GM18517 (cell line): Measurements from ENCODE around the gene PHAF1.
A peak's percentile ranks its signal among the peaks of the same experiment; 100 is the strongest.

ENCODE experiments used
- ATAC-seq: cut with Tn5 transposase; IDR thresholded peaks from one replicate; pipeline ENCODE4 v1.9.1; 2021; ENCODE audit warnings: mild to moderate bottlenecking, moderate library complexity; ENCODE audit not compliant: unreplicated experiment

Gene PHAF1

DNA sequence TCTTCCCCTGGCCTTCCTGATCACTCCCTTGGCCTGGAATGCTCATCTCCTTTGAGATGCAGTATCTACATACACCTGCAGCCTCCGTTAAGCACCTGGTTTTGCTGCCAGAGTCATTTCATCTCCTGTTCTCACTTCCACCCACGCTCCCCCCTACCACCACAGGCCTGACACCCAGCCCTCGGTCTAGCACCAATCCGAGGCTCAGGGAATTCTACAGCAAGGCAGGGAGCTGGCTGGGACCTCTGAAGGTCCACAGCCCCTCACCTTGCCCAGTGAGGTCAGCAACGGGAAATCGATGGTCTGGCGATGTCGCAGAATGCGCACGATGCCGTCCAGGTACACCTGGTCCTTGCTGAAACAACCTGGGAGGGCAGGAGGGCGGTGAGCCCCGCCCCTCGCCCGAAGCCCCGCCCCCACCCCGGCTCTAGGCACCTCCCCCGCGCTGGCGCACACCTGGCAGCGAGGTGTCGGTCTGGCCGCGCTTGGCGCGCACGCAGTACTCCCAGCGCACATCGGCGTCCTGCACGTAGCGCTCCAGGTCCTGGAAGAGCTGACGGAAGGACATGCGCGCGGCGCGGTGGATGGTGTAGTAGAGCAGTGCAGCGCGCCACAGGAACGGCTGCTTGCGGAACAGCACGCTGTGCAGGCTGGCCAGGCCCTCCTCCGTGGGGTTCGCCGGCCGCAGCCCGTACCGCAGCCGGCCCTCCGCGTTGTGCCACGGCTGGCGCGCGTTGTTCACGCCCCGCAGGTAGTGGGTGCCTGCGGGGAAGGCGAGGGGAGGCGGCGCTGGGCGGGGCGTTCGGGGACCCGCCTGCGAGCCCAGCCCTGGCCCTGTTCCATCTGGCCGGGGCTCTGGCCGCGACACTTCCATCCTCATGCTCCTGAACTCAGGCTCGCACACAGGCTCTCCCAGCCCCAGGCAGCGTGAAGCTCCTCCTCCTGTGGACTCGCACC is 68.3 kb downstream of the PHAF1 start:
- no peak for ATAC-seq

DNA sequence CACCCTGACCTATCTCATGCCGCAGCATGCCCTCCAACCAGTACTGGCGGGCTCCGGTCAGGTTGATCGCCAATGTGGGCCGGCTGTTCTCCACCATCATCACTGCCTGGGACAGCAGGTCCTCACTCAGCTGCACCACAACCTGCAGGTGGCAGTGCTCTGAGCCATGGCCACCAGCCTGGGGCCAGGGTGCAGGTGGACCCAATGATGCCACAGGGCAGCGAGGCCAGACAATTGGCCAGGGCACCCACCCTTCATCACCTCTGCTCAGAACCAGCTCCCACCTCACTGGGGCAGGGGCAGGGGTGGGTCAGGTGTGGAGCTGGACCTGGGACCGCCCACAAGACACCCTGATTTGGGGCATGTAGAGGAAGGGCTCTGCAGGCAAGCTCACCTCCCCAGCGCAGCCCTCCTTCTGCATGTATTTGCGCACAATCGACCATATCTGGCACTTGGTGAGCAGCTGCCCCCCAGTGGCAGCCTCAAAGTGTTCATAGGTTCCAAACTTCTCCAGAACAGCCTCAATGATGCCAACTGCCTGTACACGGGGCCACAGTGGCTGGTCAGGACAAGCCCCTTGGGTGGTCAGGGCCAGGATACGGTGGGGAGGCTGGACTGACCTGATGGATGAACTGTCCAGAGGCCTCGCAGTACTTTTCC is 69.8 kb downstream of the PHAF1 start:
- no peak for ATAC-seq

GRCh38 chr16:67180166-67180565 is 70.4 kb downstream of the PHAF1 start:
- ATAC-seq, result no peak

DNA sequence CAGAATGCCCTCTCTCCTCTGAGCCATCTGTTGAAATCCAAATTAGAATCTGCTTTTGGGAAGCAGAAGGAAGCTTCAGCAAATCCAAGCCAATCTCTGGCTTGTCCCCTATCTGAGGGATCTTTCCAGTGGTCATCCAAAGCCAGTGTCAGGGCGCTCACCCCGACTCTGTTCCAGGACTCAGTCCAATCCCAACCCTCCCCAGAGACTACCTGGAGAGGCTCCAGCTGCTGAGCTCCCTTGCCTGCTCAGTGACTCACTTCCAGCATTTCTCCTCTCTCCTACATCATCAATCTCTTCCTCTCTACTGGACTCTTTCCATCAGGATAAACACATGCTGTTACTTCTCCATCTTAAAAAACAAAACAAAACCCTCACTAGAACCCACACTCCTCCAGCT is 71.6 kb downstream of the PHAF1 start:
- ATAC-seq, result no peak

DNA sequence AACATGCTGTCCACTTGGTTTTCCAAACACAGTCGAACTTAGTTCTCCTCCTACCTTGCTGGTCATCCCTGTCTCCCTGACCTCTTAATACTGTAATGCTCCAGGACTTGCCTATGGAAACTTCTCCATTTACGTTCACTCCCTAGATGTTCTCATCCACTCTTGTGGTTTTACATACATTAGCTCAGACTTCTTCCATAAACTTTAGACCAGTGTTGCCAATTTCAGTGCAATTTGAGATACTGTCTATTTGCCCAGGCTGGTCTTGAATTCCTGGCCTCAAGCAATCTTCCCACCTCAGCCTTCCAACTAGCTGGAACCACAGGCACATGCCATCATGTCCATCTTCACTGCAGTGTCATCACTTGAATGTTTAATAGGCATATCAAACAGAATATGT is 72.5 kb downstream of the PHAF1 start:
- no peak for ATAC-seq

GRCh38 chr16:67183284-67183626 is 73.5 kb downstream of the PHAF1 start:
- no peak for ATAC-seq

- peak; percentile 92 for ATAC-seq
Measured at GRCh38 chr16:67183627-67184452, 74.1 kb downstream of the PHAF1 start, which contains the start of gene MATCAP1. TSS of gene MATCAP1 (minus strand) at chr16:67183963. CDS start at chr16:67180610, 3,353 bp downstream.

- no peak for ATAC-seq
Measured at GRCh38 chr16:67184453-67184994, 74.8 kb downstream of the PHAF1 start.

DNA sequence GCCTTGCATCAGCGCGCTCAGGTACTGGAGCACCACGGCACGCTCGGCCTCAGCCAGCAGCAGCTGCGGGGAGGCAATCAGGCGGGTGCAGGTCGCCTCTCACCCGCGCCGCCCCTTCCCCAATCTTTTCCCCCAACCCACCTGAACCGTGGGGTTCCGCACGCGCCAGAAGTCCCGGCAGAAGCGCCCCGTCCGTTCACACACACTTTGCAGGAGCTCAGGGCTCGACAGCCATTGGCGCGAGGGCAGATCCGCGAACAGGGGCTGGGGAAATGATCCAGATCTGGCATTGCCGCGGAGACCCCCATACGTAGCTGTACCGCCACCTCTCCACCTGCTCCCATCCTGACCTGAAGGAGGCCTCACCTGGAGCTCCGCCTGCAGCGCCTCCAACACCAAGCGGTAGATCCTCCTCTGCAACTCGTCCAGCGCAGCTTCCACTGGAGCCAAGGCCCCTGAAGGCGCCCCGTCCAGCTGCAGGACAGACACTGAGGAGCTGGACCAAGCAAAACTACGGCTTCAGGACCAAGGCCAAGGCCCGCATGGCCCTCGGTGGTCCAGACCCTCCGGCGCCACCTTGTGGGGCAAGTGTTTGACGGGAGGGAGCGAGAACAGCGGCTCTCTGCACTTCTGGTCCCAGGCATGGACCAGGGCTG is 75.4 kb downstream of the PHAF1 start:
- ATAC-seq, result peak; percentile 30

DNA sequence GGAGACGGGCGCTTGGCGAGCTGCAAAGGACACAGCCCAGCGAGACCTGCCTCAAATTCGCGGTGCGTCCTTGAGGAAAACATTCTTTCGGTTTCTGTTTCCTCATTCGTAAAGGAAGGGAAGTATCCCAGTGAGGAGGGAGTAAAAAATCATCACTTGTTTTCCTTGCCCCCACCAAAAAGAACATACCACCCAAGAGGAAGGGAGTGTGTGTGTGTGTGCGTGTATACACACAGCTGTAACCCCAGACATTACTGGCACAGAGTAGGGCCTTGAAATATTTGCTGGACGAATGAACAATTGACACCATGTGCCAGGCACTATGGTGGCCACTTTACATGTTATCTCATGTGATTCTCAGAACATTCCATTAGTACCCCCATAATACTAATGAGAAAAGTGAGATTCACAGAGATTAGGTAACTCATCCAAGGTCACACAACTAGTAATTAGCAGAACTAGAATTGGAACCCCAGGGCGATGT is 76.0 kb downstream of the PHAF1 start:
- no peak for ATAC-seq

GRCh38 chr16:67186550-67186950 is 76.8 kb downstream of the PHAF1 start:
- ATAC-seq, result no peak

GRCh38 chr16:67187175-67187890 is 77.6 kb downstream of the PHAF1 start:
- ATAC-seq, result no peak

GRCh38 chr16:67188323-67188722 is 78.6 kb downstream of the PHAF1 start:
- ATAC-seq, result no peak

- no peak for ATAC-seq
Measured at GRCh38 chr16:67188798-67189197, 79.1 kb downstream of the PHAF1 start.

DNA sequence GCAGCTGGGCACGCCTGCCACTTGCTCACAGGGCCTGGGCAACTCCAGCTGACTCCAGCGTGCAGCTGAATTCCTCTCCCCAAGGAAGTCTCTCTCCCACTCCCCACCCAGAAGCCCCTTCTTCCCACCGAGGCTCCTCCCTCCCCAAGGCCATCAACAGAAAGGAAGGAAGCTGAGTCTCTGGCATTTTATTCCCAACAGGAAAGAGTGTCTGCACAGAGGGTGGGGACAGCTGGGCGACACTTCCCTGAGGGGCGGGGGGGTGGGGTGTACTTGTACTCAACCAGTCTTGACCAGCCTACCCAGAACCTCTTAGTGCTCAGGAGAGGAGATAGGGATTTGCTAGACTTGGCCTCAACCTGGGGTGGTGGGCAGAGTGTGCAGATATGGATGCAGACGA is 80.3 kb downstream of the PHAF1 start, which contains the start of gene EXOC3L1:
Gene EXOC3L1 (minus strand): TSS at position 96 of the 400 bp plus-strand sequence. CDS start 460 bp downstream, outside the sequence.
- ATAC-seq, result no peak

- ATAC-seq, result no peak
Measured at GRCh38 chr16:67190448-67191399, 81.0 kb downstream of the PHAF1 start.

- ATAC-seq, result peak; percentile 3
Measured at GRCh38 chr16:67191411-67191994, 81.8 kb downstream of the PHAF1 start.
